Stimulated activated naive CD8-positive, alpha-beta T cell treated with anti-CD3 and anti-CD28 coated beads, Interleukin-15, Interleukin-2, amounts not matched to agents 100 ng/mL and 50 ng/mL, for 24 hours (primary cell): ENCODE measurements around the gene FEM1C.

Experiments
- H3K27ac Mint-ChIP-seq: one replicate; pipeline ENCODE4 v1.8.0; 2021; ENCODE audit warnings: mild to moderate bottlenecking, mixed read lengths
- H3K27me3 Mint-ChIP-seq: one replicate; pipeline ENCODE4 v1.8.0; 2021; ENCODE audit warnings: mixed read lengths
- H3K36me3 Mint-ChIP-seq: one replicate; pipeline ENCODE4 v1.8.0; 2021; ENCODE audit warnings: low read depth, mixed read lengths
- H3K4me1 Mint-ChIP-seq: one replicate; pipeline ENCODE4 v1.8.0; 2021; ENCODE audit warnings: low read depth, mixed read lengths
- H3K4me3 Mint-ChIP-seq: one replicate; pipeline ENCODE4 v1.8.0; 2021; ENCODE audit warnings: mild to moderate bottlenecking, mixed read lengths
- H3K9me3 Mint-ChIP-seq: one replicate; pipeline ENCODE4 v1.8.0; 2021; ENCODE audit warnings: mixed read lengths

FEM1C gene

GRCh38 chr5:115544043-115544435 lies 536 bp downstream of the FEM1C start:
- H3K4me3 Mint-ChIP-seq = peak overlapping the region; percentile 94
- peaks cover 7% of the 10 kb centered on the region for H3K9me3 Mint-ChIP-seq
- H3K27me3 Mint-ChIP-seq = no peaks in the 10 kb centered on the region
- H3K27ac Mint-ChIP-seq = peak overlapping the region; percentile 96
- peaks cover 53% of the 10 kb centered on the region for H3K4me1 Mint-ChIP-seq
- peaks cover 53% of the 10 kb centered on the region for H3K36me3 Mint-ChIP-seq

- peak overlapping the region; percentile 96 for H3K27ac Mint-ChIP-seq
- H3K9me3 Mint-ChIP-seq = peaks cover 7% of the 10 kb centered on the region
- peak overlapping the region; percentile 94 for H3K4me3 Mint-ChIP-seq
- peaks cover 58% of the 10 kb centered on the region for H3K36me3 Mint-ChIP-seq
- H3K27me3 Mint-ChIP-seq = no peaks in the 10 kb centered on the region
- peaks cover 57% of the 10 kb centered on the region for H3K4me1 Mint-ChIP-seq
These were observed 1.1 kb downstream of the FEM1C start for GRCh38 chr5:115543365-115544042.

DNA sequence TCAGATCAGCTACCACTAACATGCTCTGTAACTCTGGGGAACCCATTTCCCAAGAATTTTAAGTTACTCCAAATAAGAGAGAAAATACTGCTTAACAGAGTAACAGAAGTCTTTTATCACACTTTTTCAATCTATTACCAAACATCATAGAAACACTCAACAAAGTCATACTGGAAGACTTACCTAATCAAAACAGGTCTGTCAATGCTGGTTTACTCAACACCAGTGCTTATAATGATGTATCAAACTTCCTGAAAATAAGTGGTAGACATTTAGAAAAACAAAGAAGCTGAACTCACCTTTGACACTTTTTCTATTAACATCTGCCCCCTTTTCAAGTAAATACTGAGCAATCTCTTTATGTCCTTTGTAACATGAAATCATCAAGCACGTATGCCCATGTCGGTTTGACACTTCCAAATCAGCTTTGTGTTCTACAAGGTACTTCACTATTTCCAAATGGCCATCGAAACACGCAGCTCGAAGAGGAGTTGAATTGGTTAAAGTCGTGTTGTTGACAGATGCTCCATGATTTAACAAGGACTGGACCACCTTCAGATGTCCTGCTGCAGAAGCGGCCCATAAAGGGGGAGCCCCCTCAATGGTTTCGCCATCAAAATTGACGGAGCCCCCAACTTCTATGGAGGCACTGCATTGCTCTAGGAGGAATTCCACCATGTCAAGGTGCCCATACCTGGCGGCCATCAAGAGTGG lies 1.8 kb downstream of the FEM1C start:
- H3K9me3 Mint-ChIP-seq = peaks cover 7% of the 10 kb centered on the region
- H3K4me3 Mint-ChIP-seq = peak overlapping the region; percentile 94
- peak overlapping the region; percentile 96 for H3K27ac Mint-ChIP-seq
- H3K36me3 Mint-ChIP-seq = peaks cover 64% of the 10 kb centered on the region
- peaks cover 64% of the 10 kb centered on the region for H3K4me1 Mint-ChIP-seq
- no peaks in the 10 kb centered on the region for H3K27me3 Mint-ChIP-seq

GRCh38 chr5:115542086-115542485 lies 2.5 kb downstream of the FEM1C start:
- Mint-ChIP-seq H3K9me3 (peaks cover 7% of the 10 kb centered on the region), H3K4me3 (peak overlapping the region; percentile 94), H3K27me3 (no peaks in the 10 kb centered on the region), H3K27ac (peak overlapping the region; percentile 96), H3K36me3 (peaks cover 71% of the 10 kb centered on the region), H3K4me1 (peaks cover 70% of the 10 kb centered on the region)

DNA sequence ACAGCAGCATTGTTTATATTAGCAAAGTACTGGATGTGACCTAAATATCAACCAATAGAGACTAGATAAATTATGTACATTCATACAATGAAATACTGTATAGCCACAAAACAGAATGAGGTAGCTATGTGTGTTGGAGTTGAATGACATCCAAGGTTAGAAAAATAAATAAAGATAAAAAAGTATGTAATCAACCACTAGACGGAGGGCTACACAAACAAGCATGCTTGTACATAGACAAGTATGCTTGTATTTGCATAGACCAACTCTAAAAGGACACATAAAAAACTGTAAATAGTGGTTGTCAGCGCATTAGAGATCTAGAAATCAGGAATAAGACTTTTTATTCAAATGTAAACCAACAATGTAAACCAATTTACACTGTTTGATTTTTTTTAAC lies 3.0 kb downstream of the FEM1C start:
- H3K27me3 Mint-ChIP-seq = no peaks in the 10 kb centered on the region
- H3K36me3 Mint-ChIP-seq = peaks cover 72% of the 10 kb centered on the region
- H3K9me3 Mint-ChIP-seq = peaks cover 7% of the 10 kb centered on the region
- peak overlapping the region; percentile 94 for H3K4me3 Mint-ChIP-seq
- no peak overlapping the region for H3K27ac Mint-ChIP-seq
- H3K4me1 Mint-ChIP-seq = peaks cover 75% of the 10 kb centered on the region

GRCh38 chr5:115535479-115536035 lies 9.0 kb downstream of the FEM1C start:
- no peak overlapping the region for H3K27ac Mint-ChIP-seq
- H3K9me3 Mint-ChIP-seq = no peaks in the 10 kb centered on the region

DNA sequence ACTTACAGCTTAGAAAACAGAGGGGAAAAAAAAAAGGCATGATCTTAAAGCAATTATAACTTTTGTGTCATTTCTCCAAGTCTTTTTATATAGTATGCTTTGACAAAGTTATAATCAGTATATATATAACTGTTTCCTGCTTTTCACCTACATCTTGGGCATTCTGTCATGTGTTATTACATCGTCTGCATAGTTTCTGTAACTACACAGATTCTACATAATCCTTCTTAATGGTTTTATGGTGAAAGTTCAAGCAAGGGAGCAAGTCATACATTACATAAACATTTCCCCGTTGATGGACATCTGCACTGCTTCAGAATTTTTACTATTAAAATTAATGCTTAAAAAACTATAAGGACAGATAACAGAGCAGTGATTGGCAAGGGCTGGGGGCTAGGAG lies 12.1 kb downstream of the FEM1C start:
- H3K36me3 Mint-ChIP-seq = peaks cover 64% of the 10 kb centered on the region
- H3K27me3 Mint-ChIP-seq = no peaks in the 10 kb centered on the region
- no peak overlapping the region for H3K4me3 Mint-ChIP-seq
- H3K27ac Mint-ChIP-seq = no peak overlapping the region
- peaks cover 72% of the 10 kb centered on the region for H3K4me1 Mint-ChIP-seq
- no peaks in the 10 kb centered on the region for H3K9me3 Mint-ChIP-seq

More at GRCh38 chr5:115535479-115536035, 9.0 kb downstream of the FEM1C start:
- Mint-ChIP-seq H3K36me3 (peaks cover 79% of the 10 kb centered on the region), H3K4me3 (peak overlapping the region; percentile 15), H3K27me3 (no peaks in the 10 kb centered on the region), H3K4me1 (peaks cover 76% of the 10 kb centered on the region)

GRCh38 chr5:115531787-115532367 lies 12.7 kb downstream of the FEM1C start:
- no peak overlapping the region for H3K4me3 Mint-ChIP-seq
- no peaks in the 10 kb centered on the region for H3K9me3 Mint-ChIP-seq
- no peaks in the 10 kb centered on the region for H3K27me3 Mint-ChIP-seq
- peak overlapping the region; percentile 57 for H3K27ac Mint-ChIP-seq
- peaks cover 62% of the 10 kb centered on the region for H3K36me3 Mint-ChIP-seq
- peaks cover 70% of the 10 kb centered on the region for H3K4me1 Mint-ChIP-seq

- no peak overlapping the region for H3K4me3 Mint-ChIP-seq
- no peaks in the 10 kb centered on the region for H3K9me3 Mint-ChIP-seq
- H3K27me3 Mint-ChIP-seq = no peaks in the 10 kb centered on the region
- peaks cover 62% of the 10 kb centered on the region for H3K36me3 Mint-ChIP-seq
- no peak overlapping the region for H3K27ac Mint-ChIP-seq
- H3K4me1 Mint-ChIP-seq = peaks cover 65% of the 10 kb centered on the region
These were observed 13.2 kb downstream of the FEM1C start for GRCh38 chr5:115531380-115531779.

- Mint-ChIP-seq H3K9me3 (no peaks in the 10 kb centered on the region), H3K27me3 (no peaks in the 10 kb centered on the region), H3K27ac (no peak overlapping the region), H3K4me1 (peaks cover 58% of the 10 kb centered on the region), H3K36me3 (peaks cover 58% of the 10 kb centered on the region), H3K4me3 (no peak overlapping the region)
These were observed 14.1 kb downstream of the FEM1C start for GRCh38 chr5:115530426-115530825.

DNA sequence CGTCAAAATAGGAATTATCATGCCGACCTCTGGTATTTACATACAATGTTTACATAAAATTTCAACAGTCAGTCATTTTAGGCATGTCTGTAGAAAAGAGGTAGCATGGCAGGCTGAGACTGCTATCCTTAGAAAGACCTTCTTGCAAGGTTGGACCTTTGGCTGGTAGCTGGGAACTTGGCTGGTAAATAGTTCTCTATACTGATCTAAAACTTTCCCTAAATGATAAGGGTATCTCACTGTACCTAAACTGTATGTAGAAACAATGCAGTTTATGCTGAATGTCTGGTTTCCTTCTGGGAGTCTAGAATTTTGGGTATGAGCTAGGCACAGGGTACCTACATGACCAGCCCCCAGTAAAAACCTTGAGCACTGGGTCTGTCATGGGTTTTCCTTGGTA lies 18.0 kb downstream of the FEM1C start:
- Mint-ChIP-seq H3K4me1 (peaks cover 65% of the 10 kb centered on the region), H3K9me3 (no peaks in the 10 kb centered on the region), H3K27me3 (no peaks in the 10 kb centered on the region)

GRCh38 chr5:115524199-115524847 lies 20.3 kb downstream of the FEM1C start:
- H3K9me3 Mint-ChIP-seq = no peaks in the 10 kb centered on the region
- no peak overlapping the region for H3K27ac Mint-ChIP-seq
- peaks cover 44% of the 10 kb centered on the region for H3K4me1 Mint-ChIP-seq
- H3K4me3 Mint-ChIP-seq = no peak overlapping the region
- peaks cover 61% of the 10 kb centered on the region for H3K36me3 Mint-ChIP-seq
- H3K27me3 Mint-ChIP-seq = no peaks in the 10 kb centered on the region

More for the DNA sequence above, 18.0 kb downstream of the FEM1C start:
- Mint-ChIP-seq H3K27ac (no peak overlapping the region), H3K36me3 (peaks cover 62% of the 10 kb centered on the region), H3K4me3 (no peak overlapping the region)

DNA sequence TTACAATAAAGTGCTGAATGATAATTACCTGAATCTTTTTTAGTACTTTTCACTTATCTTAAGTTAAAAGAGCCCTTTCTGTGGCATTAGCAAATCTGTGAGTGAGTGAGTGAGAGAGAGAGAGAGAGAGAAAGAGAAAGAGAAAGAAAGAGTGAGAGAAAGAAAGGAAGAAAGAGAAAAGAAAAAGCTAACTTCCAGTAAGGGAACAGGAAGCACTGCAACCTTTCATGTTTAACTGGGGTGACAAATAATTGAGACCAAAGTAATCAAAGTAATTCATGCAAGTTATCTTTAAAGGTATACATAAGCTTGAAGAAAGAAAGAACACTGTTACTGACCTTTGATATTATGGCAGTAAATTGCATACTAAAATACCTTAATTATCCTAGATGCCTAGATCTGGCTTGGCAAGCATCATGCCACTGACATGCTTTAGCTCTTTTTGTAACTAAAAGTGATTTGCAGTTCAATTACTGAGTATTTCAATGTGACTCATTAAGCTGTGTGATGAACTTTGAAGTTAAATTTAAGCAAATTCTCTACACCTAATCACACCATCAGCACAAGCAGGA lies 21.7 kb downstream of the FEM1C start:
- peak overlapping the region; percentile 42 for H3K27ac Mint-ChIP-seq
- H3K9me3 Mint-ChIP-seq = no peaks in the 10 kb centered on the region
- peaks cover 53% of the 10 kb centered on the region for H3K36me3 Mint-ChIP-seq
- H3K27me3 Mint-ChIP-seq = no peaks in the 10 kb centered on the region
- peaks cover 31% of the 10 kb centered on the region for H3K4me1 Mint-ChIP-seq
- no peak overlapping the region for H3K4me3 Mint-ChIP-seq

DNA sequence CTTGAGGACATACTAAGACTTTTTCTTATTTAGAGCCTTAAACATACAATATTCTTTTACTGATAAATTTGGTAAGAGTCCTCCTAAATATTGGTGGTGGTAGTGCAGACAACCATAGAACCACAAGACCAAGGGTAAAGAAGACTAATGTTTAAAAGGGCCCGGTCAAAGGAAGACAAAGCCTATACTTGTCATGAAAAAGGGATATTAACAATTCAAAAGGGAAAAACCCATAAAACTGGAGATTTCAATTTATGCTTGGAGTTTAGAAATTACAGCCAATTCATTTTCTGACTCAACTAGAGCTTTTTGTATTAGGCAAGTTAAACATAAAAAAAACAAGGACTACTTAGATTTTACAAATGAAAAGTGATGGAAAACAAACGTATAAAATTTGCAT lies 24.4 kb downstream of the FEM1C start:
- H3K36me3 Mint-ChIP-seq = peaks cover 40% of the 10 kb centered on the region
- H3K4me1 Mint-ChIP-seq = peaks cover 25% of the 10 kb centered on the region
- H3K27ac Mint-ChIP-seq = no peak overlapping the region
- no peak overlapping the region for H3K4me3 Mint-ChIP-seq
- no peaks in the 10 kb centered on the region for H3K9me3 Mint-ChIP-seq
- H3K27me3 Mint-ChIP-seq = no peaks in the 10 kb centered on the region
